HG02981 (cell line): ENCODE data around the gene GRPEL1.

Source experiments
- ATAC-seq: cut with Tn5 transposase; IDR thresholded peaks from one replicate; pipeline ENCODE4 v1.9.1; 2021; ENCODE audit warnings: mild to moderate bottlenecking, moderate library complexity; ENCODE audit not compliant: unreplicated experiment

Gene GRPEL1

DNA sequence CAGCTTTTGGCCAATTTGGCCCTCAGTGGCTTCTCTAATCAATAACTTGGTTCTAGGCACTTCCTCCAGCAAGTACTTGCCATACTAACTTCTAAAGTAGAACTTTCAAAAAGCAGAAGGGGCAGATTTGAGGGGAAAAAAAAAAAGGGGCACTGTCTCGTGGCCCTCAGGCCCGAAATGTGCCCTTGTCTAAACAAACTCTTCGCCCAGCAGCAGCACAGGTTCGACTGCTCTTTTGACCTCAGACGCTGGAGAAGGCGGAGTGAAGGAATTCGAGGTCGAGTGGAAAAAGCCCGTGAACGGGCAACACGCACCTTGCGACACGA, 775 bp downstream of the GRPEL1 start:
- no peak for ATAC-seq

- ATAC-seq, result no peak
These were observed 1.4 kb downstream of the GRPEL1 start for GRCh38 chr4:7066493-7066892.

DNA sequence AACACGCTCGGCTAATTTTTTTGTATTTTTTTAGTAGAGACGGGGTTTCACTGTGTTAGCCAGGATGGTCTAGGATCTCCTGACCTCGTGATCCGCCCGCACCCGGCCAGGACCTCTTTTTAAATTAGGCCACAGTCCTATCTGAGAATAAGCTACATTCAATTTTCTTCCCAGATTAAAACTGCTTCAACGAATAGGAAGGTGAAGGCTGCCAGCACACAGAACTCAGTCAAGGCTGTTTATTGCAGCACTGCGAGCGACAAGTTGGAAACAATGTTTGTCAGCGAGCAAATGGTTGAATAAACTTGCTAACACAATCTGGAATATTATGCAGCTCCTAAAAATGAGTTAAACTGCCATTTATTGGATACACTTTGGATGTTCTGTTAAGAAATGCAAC, 1.9 kb downstream of the GRPEL1 start:
- ATAC-seq, result no peak

DNA sequence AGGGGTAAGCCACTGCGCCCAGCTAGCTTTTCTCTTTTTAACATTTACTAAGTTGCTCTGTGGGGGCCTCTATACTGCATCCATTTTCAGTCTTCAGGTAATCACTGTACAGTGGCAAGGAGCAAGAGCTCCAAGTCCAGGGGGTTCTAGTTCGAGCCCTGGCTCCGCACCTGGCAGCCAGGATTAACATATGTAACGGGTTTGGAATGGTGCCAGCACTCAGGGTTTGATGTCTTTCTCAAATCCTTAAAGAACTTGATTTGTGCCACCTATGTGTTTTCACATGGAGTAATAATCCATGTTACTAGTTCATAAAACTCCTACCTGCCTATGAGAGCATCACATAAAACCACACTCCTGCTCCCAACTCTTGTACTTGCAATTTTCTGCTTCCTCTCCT, 4.5 kb downstream of the GRPEL1 start:
- ATAC-seq, result no peak

GRCh38 chr4:7062816-7063215, 5.0 kb downstream of the GRPEL1 start:
- ATAC-seq, result no peak

DNA sequence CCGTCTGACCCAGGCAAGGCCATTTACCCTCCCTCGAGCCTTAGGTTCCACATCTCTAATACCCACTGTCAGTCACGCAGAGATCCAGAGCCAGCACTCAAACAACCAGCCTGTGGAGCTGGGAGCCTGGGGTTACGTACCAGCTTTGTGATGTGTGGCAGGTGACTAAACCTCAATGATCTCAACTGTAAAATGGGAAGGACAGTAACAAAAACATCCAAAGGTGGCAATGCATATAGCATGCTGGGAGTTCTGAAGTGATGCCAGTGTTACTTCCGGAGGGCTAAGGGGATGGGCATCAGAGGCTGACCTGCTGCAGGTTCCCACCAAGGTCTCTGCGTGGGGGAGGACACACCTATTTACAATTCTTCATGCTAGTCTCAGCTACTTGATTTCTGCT, 6.0 kb downstream of the GRPEL1 start:
- no peak for ATAC-seq

GRCh38 chr4:7060346-7061150, 7.3 kb downstream of the GRPEL1 start:
- no peak for ATAC-seq

GRCh38 chr4:7059662-7060061, 8.2 kb downstream of the GRPEL1 start:
- ATAC-seq, result no peak

DNA sequence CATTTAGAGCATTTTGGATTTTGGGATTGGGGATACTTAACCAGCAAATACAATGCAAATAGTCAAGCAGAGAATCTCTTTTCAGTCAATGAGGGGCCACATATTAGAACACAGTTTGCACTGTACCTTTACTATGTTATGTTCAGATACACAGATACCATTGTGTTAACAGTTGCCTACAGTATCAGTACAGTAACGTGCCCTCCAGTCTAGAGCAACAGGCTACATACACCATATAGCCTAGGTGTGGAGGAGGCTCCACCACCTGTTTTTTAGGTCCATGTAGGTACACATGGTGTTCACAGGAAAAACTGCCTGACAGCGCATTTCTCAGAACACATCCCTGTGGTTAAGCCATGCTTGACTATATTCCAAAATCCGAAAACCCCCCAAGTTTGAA, 9.1 kb downstream of the GRPEL1 start:
- ATAC-seq, result peak; percentile 19

DNA sequence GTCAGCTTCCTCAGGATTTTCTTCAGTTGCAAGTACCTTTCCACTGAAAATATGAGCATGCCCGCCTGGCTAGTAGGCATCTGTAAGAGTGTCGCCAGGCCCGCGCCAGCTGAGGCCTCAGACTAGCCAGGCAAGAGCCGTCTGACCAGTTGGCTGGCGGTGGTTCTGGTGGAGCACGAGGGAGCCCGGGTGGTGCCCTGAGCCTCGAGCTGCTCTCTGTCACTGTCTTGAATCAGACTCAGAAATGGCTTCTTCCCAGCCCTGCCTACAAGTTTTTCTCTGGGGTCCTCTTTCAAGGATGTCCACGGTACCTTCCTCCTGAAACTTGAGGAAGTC, 11.9 kb downstream of the GRPEL1 start:
- ATAC-seq, result no peak

DNA sequence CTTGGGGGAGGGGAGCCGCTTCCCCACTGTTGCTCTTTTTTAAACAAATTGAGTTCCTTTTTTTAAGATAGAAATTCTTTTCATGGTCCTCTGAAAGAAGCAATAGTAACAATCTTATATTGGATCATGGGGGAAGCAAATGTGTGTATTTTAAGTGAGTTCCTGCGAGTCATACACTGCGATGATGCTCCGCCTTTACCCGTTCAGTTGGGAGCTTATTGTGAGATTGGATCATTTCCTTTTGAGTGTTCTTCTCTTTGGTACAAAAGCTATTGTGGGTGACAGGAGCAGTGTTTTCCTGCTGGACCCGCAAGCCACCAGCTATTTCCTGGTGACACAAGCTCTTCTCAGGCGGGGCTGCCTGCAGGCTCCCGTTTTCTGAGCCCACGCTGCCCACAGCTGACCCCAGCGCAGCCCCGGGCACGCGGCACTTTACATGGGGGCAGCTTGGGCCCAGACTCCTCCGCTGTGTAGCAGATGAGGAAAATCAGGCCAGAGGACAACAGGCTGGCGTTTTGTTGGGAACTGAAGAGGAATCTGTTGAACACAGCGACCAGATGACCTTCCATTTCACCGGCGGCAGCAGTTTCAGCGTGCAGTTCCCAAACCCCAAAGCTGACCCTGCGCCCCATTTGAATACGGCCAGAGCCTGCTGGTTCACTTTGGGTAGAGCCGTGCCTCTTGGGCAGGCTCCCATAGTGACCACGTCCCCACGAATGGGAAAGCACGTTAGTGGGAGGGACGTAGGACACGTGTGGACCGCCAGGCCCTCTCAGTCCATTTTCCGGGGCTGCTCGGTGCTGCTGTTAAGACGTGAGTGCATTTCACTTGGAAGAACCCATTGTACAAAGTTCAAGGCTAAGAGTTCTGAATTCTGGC, 12.5 kb downstream of the GRPEL1 start:
- ATAC-seq, result no peak

- no peak for ATAC-seq
These were observed 13.6 kb downstream of the GRPEL1 start for GRCh38 chr4:7054106-7054880.

GRCh38 chr4:7052923-7053715, 14.7 kb downstream of the GRPEL1 start:
- no peak for ATAC-seq

DNA sequence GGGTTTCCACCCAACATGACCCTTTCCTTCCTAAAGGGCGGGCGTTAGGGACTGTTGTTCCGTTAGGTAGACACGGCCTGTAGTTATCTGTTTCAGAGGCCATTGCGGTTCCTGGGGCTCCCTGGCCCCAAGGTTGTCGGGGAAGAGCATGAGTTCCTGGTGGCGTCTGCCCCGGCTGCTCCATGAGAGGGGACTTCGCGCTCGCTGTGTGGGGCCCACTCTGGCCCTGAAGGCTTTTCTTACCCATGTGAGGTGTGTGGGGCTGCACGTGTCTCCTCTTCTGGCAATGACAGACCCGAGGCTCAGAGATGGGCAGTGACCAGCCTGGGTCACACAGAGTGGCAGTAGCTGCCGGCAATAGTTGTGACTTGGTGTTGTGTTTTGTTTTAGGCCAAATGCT, 15.6 kb downstream of the GRPEL1 start:
- no peak for ATAC-seq

GRCh38 chr4:7051905-7052304, 16.0 kb downstream of the GRPEL1 start:
- ATAC-seq, result no peak

- no peak for ATAC-seq
These were observed 16.7 kb downstream of the GRPEL1 start for GRCh38 chr4:7051144-7051495.

DNA sequence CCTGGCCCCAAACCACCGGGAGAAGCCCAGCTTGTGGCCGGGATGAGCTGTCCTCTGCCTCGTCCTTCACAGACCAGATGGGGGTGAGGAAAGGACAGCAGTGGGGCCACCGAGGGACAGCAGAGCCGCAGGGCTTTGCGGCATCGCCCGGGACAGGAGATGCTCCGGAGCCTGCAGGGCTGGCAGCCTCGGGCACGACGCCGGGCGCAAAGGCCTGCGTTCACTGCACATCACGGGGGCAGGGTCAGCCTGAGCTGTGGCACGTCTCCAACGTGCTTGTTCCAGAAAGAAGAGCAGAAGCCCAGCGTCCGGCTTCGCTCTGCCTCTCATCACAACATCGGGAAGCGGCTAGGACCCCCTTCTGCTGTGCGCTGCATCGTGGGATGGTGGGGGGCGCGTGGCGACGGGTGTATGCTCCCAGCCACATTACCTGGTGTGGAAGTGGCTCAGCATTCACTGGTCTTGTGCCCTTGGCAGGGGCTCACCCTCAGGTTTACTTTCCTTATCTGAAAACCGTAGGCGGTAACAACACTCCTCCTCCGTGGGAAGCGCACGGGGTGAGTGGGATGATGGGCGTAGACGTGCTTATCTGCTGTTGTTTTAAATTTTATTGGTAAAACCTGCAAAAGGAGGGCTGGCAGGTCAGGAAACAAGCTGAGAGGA, 17.3 kb downstream of the GRPEL1 start:
- no peak for ATAC-seq

- no peak for ATAC-seq
These were observed 18.1 kb downstream of the GRPEL1 start for GRCh38 chr4:7049739-7050138.

DNA sequence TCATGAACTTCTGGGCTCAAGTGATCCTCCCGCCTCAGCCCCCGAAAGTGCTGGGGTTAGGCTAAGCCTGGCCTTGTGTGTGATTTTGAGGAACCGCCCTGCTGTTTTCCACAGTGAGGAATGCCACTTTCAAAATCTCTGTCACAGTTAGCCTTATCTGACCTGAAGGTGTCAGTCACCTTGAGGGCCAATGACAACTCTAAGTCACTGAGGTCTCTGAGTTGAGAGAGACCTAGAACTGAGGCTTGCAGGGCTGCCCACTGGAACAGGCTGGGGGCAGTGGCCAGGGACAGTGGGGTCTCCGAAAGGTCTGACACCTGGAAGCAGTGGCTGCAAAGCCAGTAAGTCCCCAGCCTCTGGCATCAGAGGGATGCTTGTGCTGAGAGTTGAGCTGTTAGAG, 18.6 kb downstream of the GRPEL1 start:
- ATAC-seq, result no peak

GRCh38 chr4:7048642-7049041, 19.2 kb downstream of the GRPEL1 start:
- ATAC-seq, result no peak
